Measurements from ENCODE around the gene ALDH3B1. TPM values are rescaled to one million over a fixed set of nuclear protein-coding genes. Genes with fewer than 3 reads are reported as not detected.

The ALDH3B1 gene
- total RNA-seq, 1 donor from 2014 or later, result 34.8 TPM

DNA sequence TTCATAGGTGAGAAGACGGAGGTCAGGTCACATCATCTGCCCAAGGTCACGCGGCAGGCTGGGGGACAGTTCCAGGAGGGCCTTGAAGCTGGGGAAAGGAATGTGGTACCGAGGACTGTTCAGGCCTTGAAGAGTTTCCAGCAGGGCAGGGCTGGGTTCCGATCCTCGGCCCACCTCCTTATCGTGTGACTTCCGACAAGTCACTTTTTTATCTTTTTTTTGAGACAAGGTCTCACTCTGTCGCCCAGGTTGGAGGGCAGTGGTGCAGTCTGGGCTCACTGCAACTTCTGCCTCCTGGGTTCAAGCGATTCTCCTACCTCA, 21.0 kb downstream of the ALDH3B1 start:
- DNase-seq (ENCODE audit: low spot score), result no peak

DNA sequence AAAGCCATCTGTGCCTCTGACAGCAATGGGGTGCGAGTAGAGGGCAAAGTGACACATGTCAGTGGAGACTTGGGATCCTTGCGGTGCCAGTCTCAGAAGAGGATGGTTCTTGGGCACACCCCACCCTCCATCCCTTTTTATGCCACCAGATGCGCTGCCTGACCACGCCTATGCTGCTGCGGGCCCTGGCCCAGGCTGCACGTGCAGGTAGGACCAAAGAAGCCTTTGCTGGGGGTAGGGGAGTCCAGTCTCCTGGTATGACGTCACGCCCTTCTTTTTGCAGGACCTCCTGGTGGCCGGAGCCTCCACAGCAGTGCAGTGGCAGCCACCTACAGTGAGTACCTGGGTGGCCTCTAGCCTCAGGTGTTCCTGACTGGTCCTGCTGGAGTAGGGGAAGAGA, 21.9 kb downstream of the ALDH3B1 start:
- DNase-seq (ENCODE audit: low spot score), result no peak

DNA sequence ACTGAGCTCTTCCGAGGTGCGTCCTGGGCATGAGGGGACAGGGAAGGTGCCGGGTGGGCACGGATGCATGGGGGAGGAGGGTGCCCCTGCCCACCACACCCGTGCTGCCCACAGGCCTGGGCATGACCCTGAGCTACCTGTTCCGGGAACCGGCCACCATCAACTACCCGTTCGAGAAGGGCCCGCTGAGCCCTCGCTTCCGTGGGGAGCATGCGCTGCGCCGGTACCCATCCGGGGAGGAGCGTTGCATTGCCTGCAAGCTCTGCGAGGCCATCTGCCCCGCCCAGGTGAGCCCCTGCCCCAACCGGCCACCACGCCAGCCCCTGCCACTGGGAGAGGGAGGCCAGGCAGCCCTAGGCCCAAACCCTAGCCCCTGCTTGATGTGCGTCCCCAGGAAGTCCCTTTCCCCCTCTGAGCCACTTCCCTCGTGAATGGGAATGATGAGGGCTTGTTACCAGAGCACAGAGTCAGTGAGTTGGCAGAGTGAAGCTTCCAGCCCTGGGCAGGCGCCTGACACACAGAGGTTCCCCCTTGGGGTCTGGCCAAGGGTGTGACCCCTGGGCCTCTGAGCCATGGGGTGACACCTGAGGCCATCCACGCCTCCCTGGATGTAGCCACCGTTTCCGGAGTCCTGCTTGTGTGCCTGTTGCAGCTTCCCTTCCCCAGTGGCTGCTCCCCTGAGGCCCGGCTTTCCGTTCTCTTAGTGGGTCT, 23.0 kb downstream of the ALDH3B1 start:
- no peak for DNase-seq (ENCODE audit: low spot score)

DNA sequence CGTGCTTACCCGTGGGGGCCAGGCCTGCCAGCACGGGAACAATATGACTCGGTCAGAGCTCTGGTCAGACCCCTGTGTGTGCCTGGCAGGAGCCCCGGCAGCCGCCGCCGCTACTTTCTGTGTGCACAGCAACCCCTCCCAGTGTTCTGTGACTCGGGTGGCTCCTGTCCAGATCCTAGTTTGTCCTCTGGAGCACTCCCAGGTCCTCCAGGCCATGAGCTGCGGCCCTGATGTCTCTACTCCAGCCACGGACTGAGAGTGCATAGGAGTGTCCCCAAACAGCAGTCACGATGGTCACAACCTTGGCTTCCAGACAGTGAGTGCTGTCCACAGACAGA, 23.6 kb downstream of the ALDH3B1 start:
- DNase-seq (ENCODE audit: low spot score), result no peak

DNA sequence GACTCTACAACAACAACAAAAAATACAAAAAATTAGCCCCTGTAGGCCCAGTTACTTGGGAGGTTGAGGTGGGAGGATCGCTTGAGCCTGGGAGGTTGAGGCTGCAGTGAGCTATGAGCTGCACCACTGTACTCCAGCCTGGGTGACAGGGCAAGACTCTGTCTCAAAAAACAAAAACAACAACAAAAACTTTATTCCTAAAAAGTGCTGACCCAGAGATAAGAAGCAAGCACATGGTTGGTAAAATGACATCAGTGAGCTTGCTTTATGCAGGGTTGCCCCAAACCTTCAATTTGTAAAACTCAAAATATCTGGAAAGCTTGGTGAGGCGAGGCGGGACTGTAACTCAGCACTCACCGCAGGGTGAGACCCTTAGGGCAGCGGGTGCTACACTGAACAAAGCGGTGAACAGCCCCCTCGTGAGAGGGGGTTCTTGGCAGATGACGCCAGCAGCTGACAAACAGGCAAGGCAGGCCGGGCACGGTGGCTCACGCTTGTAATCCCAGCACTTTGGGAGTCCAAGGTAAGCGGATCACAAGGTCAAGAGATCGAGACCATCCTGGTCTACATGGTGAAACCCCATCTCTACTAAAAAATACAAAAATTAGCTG, 25.2 kb downstream of the ALDH3B1 start:
- DNase-seq (ENCODE audit: low spot score), result no peak

DNA sequence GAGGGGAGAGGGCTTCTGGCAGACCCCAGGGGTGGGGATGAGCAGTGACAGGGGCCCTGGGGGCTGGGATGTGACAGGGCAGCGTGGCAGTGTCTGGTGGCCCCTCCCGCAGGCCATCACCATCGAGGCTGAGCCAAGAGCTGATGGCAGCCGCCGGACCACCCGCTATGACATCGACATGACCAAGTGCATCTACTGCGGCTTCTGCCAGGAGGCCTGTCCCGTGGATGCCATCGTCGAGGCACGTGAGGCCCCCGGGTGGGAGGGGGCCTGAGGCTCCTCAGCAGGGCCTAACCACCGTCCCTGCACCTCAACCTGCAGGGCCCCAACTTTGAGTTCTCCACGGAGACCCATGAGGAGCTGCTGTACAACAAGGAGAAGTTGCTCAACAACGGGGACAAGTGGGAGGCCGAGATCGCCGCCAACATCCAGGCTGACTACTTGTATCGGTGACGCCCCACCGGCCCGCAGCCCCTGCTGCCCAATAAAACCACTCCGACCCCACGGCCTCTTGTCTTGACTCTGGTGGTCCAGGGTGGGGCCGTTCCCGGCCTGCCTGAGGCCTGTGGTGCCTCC, 26.1 kb downstream of the ALDH3B1 start:
- DNase-seq (ENCODE audit: low spot score), result no peak

DNA sequence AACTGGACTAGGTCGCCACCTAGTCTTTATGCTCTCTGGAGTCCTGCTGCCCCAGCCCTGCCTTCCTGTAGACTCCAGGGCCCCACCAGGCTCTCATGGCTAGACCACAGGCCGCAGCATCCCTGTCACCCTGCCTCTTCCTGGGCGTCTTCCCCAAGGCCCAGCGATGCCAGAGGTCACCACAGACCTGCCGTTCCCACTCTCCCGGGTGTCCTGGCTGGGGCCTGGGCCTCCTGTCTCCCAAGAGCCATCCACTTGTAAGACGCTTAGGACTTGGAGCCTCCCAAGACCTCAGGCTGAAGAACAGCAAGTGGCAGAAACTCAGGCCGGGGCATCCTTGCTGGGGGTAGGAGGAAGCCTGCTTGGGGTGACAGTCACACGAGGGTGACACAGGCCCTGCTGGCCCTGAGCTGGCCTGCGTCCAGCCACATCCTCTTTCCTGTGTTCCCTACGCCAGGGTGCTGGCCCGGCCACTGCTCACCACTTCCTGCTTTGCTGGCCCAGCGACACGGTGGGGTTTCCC, 26.7 kb downstream of the ALDH3B1 start:
- peak; percentile 52 for DNase-seq (ENCODE audit: low spot score)

DNA sequence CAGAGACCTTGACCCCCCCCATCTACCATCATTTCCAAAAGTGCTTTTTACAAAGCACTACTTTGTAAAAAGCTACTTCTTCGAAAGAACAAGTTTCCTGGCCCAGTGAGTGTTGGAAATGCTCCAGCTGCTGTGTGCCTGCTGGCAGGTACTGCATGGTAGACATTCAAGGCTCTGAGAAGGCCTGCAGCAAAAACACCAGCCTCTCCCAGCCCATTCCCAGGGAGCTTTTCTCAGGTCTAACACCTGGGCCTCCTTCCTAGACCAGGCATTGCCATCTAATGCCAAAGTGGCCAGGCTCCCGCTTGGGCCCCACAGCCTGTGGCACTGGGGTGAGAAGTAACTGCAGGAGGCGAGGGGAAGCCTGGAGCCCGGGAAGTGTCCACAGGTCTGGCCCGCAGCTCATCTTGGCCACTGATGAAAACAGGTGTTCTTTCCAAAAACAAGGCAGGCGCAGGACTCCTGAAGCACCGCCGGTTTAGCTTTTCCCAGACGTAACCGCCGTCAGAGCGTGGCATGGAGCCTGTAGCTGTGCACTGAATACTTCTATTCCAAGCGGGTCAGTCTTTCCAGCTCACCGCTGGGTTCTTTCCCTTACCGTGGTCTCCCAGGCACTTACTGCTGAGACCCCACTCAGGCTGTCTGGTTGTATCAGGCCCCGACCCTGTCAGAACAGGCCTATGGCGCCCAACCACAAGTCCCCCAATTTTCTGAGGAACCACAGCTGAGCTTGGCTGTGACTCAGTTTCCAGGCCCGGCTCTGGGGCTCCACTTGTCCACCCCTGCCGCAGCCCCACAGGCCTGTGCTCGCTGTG, 27.5 kb downstream of the ALDH3B1 start:
- no peak for DNase-seq (ENCODE audit: low spot score)

DNA sequence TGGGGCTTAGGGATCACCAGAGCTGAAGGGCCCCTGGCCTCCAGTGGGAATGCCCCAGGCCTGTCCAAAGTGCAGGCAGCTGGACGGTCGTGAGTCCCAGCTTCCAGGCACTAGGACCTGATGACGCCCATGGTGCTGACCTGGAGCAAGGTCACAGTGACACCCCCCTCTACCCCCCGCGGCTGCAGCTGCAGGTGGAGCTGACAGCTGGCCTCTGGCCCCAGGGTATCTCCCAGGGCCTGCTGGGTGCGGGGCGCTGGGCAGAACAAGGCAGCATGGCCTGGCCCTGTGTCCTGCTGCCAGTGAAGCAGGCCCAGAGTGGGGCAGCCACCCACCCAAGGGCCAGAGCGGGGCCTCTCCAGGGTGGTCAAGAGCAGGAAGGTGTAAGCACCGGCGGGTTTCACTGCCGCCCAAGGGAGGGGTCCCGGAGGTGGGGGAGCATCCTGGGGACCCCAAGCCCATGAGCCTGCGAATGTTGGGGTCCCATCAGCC, 28.1 kb downstream of the ALDH3B1 start:
- no peak for DNase-seq (ENCODE audit: low spot score)

DNA sequence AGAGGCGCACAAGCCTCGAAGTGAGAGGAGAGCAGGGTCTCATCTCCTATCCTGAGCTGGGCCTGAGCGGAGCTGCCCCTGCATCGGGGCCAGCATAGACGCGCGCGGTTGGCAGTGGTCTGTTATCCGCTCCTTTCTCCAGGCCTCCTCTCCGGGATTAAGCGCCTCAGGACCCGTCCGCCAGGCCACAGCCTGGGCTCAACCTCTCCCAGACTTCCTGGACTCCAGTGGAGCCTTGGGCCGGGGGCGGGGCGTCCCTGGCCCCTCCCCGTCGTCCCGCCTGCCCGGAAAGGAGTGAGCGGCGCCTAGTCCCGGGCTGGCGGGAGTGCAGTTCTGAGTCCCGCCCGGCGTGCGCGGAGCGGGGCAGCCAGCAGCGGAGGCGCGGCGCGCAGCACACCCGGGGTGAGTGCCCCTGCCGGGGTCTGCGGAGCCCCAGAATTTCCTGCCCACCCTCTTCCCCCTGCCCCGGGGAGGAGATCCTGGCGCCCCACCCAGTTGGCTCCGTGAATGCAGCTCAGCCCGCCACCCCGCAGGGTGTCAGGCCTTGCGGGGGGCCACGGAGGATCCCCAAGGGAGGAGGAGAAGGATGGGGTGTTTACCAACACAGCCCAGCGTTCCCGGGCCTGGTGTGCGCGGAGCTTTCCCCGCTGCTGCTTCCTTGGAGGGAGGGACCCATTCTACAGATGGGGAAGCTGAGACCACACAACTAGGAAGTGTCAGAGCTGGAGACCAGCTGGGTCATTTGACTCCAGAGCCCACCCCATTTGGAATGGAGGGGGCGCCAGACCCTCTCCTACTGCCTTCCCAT, 28.8 kb downstream of the ALDH3B1 start, which contains the start of gene TCIRG1:
TSS of gene TCIRG1 (plus strand) at position 308 of the 808 bp plus-strand sequence. CDS start 2,247 bp downstream, outside the sequence.
- peak; percentile 86 for DNase-seq (ENCODE audit: low spot score)

DNA sequence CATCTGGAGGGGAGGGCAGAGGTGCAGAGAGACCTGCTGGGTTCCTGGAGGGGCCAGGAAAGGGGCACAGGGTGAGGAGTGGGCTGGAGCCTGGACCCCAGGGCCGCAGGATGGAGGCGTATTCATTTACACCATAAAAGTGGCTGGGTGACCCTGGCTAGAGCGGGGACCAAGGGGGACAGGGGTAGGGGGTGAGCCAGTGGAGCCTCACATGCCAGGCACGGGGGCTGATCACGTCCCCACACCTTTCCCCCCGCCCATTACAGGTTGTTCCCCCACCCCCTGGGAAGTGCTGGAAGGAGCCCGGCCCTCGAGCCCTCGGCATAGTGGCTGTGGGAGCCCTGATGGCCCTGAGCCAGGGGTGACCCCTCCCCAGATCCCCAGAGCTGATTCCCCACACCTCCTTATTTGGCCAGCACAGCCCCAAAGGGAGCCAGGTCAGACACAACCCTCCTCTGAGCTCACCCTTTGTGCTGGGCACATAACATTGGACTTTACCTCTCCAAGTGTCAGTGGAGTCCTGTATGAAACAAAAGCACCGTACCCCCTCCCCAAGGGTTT, 29.5 kb downstream of the ALDH3B1 start:
- DNase-seq (ENCODE audit: low spot score), result no peak

DNA sequence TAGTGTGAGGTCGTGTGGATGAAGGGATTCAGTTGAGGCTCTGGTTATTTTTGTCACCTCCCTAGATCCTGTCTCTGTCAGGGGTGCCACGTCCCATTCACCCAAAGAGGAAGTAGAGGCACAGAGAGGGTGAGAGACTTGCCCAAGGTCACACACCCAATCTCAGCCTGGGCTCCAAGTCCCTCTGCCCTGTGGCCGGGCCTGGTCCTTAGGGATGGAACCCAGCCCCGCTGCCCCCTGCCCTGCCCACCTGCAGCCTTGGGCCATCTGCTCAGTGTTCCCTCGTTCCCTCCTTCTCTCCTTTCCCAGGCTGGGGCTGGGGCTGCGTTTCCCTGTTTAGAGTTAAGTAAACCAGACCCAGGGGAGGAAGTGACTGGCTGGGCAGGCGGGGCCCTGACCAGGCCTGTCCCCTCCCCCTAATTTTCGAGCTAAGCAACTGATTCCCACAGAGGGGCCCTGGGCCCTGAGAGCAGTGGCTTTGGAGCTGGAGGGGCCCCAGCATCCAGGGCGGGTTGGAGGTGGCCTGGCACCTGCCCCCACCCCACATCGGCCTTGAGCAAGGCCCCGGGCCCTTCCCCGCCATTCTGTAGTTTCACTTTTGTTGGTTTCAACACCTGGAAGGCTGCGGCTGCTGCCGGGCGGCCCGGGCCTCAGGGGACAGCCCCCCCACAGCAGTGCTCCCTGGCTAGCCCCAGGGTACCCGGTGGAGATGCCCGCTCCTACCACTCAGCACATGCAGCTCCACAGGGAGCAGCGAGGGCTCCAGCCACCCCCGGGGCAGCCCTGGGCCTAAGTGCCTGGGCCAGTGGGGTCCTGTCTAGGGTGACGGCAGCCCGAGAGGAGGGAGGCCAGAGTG, 30.2 kb downstream of the ALDH3B1 start:
- no peak for DNase-seq (ENCODE audit: low spot score)

DNA sequence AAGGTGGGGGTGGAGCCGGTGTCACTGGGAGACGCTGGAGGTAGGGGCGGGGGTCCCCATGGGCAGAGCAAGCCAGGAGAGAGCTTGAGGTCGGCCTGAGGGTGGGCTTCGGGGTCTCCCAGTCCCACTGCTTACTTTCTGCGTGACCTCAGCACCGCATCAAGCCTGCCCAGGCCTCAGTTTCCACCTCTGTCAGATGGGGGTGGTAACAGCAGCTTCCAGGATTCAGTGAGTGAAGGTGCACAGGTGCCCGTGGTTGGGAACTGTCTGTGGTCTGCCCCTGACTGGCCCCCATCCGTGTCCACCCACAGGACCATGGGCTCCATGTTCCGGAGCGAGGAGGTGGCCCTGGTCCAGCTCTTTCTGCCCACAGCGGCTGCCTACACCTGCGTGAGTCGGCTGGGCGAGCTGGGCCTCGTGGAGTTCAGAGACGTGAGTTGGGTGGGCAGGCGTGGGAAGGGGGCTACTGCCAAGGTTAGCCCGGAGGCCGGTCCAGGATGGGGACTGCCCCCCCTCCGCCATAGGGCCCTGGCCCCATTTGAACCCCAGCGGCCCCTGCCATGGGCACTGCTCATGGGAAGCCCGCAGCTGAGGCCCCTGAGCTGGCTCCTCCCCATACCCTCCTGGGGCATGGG, 30.9 kb downstream of the ALDH3B1 start:
- no peak for DNase-seq (ENCODE audit: low spot score)

DNA sequence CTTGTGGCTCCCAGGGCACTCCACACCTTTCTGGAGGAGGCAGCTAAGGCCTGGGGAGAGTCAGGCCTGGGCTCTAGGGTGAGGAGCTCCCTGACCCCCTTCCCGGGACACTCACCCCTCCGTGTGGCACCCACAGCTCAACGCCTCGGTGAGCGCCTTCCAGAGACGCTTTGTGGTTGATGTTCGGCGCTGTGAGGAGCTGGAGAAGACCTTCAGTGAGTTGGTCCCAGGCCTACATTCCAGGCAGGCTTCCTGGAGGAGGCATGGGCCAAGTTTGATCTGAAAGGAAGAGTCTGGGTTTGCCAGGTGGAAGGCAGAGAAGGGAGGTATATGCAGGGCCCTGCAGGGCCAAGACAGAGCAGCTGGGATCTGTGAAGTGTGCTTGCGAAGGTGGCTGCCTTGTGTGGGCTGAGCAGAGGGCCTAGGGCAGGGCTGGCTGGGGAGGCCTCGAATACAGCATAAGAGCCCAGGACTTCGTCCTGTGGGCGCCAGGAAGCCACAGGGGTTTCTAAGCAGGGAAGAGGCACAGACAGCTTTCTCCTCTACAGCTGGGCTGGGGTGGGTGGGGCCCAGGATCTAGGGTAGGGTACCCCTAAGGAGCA, 31.6 kb downstream of the ALDH3B1 start:
- DNase-seq (ENCODE audit: low spot score), result no peak

DNA sequence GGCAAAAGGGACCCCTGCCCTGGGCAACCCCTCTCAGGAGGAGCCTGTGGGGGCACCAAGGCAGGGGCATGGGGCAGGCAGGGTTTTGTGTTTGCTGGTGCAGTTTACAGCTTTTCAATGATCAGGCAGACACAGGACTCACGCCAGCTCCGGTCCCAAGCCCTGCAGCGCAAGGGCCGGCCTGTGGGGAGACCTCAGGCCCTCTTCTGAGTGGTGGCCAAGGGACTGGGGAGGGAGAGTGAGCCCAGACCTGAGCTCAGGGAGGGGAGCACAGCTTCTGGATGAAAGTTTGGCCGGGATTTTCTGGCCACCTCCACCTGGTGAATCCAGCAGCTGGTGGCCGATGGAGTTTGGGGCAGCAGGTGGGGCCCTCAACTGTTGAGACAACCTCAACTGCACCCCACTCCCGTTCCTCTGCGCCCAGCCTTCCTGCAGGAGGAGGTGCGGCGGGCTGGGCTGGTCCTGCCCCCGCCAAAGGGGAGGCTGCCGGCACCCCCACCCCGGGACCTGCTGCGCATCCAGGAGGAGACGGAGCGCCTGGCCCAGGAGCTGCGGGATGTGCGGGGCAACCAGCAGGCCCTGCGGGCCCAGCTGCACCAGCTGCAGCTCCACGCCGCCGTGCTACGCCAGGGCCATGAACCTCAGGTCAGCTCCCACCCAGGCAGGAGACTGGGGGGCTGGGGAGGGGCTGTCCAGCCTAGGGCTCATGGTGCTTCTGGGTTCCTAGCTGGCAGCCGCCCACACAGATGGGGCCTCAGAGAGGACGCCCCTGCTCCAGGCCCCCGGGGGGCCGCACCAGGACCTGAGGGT, 32.3 kb downstream of the ALDH3B1 start:
- DNase-seq (ENCODE audit: low spot score), result no peak

DNA sequence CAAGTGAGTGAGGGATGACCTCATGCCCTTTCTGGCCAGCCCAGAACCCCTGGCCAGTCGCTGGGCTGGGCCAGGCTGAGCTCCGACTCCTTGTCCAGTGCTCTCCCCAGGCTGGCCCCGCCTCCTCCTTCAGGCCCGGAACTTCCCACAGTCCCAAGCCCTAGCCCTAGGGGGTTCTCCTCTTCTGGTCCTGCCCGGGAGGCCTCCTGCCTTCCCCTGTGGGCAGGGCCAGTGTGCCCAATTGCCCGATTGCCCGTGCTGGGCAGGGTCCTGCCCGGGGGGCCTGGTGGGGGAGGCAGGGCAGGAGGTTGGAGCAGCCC, 32.9 kb downstream of the ALDH3B1 start:
- DNase-seq (ENCODE audit: low spot score), result no peak

DNA sequence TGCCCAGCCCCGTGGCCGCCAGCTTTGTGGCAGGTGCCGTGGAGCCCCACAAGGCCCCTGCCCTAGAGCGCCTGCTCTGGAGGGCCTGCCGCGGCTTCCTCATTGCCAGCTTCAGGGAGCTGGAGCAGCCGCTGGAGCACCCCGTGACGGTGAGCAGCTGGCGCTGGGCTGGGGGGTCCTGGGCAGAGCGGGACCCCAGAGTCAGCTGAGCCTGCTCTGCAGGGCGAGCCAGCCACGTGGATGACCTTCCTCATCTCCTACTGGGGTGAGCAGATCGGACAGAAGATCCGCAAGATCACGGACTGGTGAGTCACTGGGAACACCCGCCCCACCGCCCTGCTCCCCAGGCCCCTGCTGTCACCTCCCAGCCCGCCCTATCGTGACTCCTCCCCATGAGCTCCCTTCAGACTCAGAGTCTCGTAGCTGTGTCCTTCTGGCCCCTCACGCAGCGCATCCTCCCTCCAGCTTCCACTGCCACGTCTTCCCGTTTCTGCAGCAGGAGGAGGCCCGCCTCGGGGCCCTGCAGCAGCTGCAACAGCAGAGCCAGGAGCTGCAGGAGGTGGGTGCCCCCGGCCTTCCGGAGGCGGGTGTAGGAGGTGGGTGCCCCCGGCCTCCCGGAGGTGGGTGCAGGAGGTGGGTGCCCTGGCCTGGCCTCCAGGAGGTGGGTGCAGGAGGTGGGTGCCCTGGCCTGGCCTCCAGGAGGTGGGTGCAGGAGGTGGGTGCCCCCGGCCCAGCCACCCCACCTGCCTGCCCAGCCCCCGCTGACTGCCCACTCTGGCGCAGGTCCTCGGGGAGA, 33.4 kb downstream of the ALDH3B1 start:
- no peak for DNase-seq (ENCODE audit: low spot score)
